Bronchial epithelial cell (primary cell): ENCODE data around the gene RCN2. TPM values are rescaled to one million over a fixed set of nuclear protein-coding genes. Genes with fewer than 3 reads are reported as not detected.

Experiments
- DNase-seq: peaks from one replicate; pipeline ENCODE4 v3.0.0-alpha.2; 2010; ENCODE audit warnings: low read depth
- FAIRE-seq: peaks from 2 replicates; lab custom pipeline; 2011; peaks lifted over from hg19 to GRCh38; lab: Jason Lieb, UNC
- H3K27me3 ChIP-seq: 2 replicates; pipeline ENCODE4 v1.5.1; 2011; ENCODE audit warnings: low read length; ENCODE audit not compliant: control insufficient read depth, insufficient read depth
- H3K36me3 ChIP-seq: 2 replicates; pipeline ENCODE4 v1.5.1; 2011; ENCODE audit warnings: low read length; ENCODE audit not compliant: control insufficient read depth, insufficient read depth
- H3K4me3 ChIP-seq: 2 replicates; pipeline ENCODE4 v1.5.1; 2011; ENCODE audit warnings: mild to moderate bottlenecking, low read depth, low read length, control low read depth
- CTCF ChIP-seq: IDR thresholded peaks from 2 replicates; pipeline ENCODE4 v1.5.1; 2011; ENCODE audit warnings: mild to moderate bottlenecking, moderate library complexity, low read length, control low read depth, inconsistent platforms; ENCODE audit not compliant: insufficient read depth, severe bottlenecking
- total RNA-seq: library from RNA; depleted of rRNA; stranded (reverse); fragments of >200 nt; gene quantifications from 2 replicates; pipeline ENCODE4 v1.2.1, GENCODE V29; 2014

The RCN2 gene
- total RNA-seq, 1 donor from 2014 or later = 60.6 TPM

GRCh38 chr15:76979331-76979925 lies 47.9 kb downstream of the RCN2 start:
- TF ChIP-seq CTCF = no peak
- Histone ChIP-seq H3K4me3 (no peak overlapping the region), H3K27me3 (no peaks in the 10 kb centered on the region), H3K36me3 (no peaks in the 10 kb centered on the region)
- FAIRE-seq = no peak
- no peak for DNase-seq

GRCh38 chr15:76979996-76980520 lies 48.5 kb downstream of the RCN2 start:
- FAIRE-seq = no peak
- Histone ChIP-seq H3K27me3 (no peaks in the 10 kb centered on the region), H3K4me3 (no peak overlapping the region), H3K36me3 (no peaks in the 10 kb centered on the region)
- no peak for TF ChIP-seq CTCF
- no peak for DNase-seq

- Histone ChIP-seq H3K27me3 (no peaks in the 10 kb centered on the region), H3K36me3 (no peaks in the 10 kb centered on the region), H3K4me3 (no peak overlapping the region)
- TF ChIP-seq CTCF = no peak
- DNase-seq (no peak), FAIRE-seq (no peak)
These were observed 50.8 kb downstream of the RCN2 start for GRCh38 chr15:76982356-76982755.

- Histone ChIP-seq H3K4me3 (no peak overlapping the region), H3K36me3 (no peaks in the 10 kb centered on the region), H3K27me3 (no peaks in the 10 kb centered on the region)
- TF ChIP-seq CTCF = no peak
- no peak for FAIRE-seq
- no peak for DNase-seq
These were observed 51.2 kb downstream of the RCN2 start for GRCh38 chr15:76982756-76983155.

- H3K27me3 ChIP-seq = no peaks in the 10 kb centered on the region
- FAIRE-seq = no peak
- TF ChIP-seq CTCF = no peak
- DNase-seq = no peak
- H3K4me3 ChIP-seq = no peak overlapping the region
- no peaks in the 10 kb centered on the region for H3K36me3 ChIP-seq
These were observed 52.2 kb downstream of the RCN2 start for GRCh38 chr15:76983590-76984375.
